Fibroblast of the aortic adventitia (primary cell): ENCODE data around the gene USP22. TPM values are rescaled to one million over a fixed set of nuclear protein-coding genes. Genes with fewer than 3 reads are reported as not detected.

Source experiments
- DNase-seq: peaks from one replicate; pipeline ENCODE4 v3.0.0-alpha.2; 2010; ENCODE audit warnings: low read depth
- H3K4me3 ChIP-seq: 2 replicates; pipeline ENCODE4 v1.5.1; 2011; ENCODE audit warnings: low read depth, mild to moderate bottlenecking, control low read depth, low read length, moderate library complexity
- CTCF ChIP-seq: IDR thresholded peaks from 2 replicates; pipeline ENCODE4 v1.5.1; 2011; ENCODE audit warnings: mild to moderate bottlenecking, low read length, control low read depth, inconsistent platforms; ENCODE audit not compliant: insufficient read depth
- total RNA-seq: library from RNA; depleted of rRNA; stranded (reverse); fragments of >200 nt; gene quantifications from 2 replicates; pipeline ENCODE4 v1.2.3, GENCODE V29; 2012; ENCODE audit warnings: low replicate concordance

The USP22 gene
- total RNA-seq, 1 donor, result 214 TPM

GRCh38 chr17:21014498-21014897, 28.3 kb downstream of the USP22 start:
- TF ChIP-seq CTCF, result no peak
- DNase-seq, result no peak
- no peak overlapping the region for H3K4me3 ChIP-seq

GRCh38 chr17:21013983-21014382, 28.8 kb downstream of the USP22 start:
- H3K4me3 ChIP-seq, result no peak overlapping the region
- no peak for DNase-seq
- no peak for TF ChIP-seq CTCF

GRCh38 chr17:21012736-21013135, 30.1 kb downstream of the USP22 start:
- no peak overlapping the region for H3K4me3 ChIP-seq
- TF ChIP-seq CTCF, result no peak
- no peak for DNase-seq

- no peak for TF ChIP-seq CTCF
- H3K4me3 ChIP-seq, result no peak overlapping the region
- no peak for DNase-seq
Measured at GRCh38 chr17:21010705-21011596, 31.9 kb downstream of the USP22 start.

- no peak for DNase-seq
- H3K4me3 ChIP-seq, result no peak overlapping the region
- no peak for TF ChIP-seq CTCF
Measured at GRCh38 chr17:21008992-21009671, 33.7 kb downstream of the USP22 start.

- H3K4me3 ChIP-seq, result no peak overlapping the region
- DNase-seq, result no peak
- no peak for TF ChIP-seq CTCF
Measured at GRCh38 chr17:21008160-21008915, 34.5 kb downstream of the USP22 start.
